Panc1 (cell line): ENCODE data around the gene RGMA. TPM values are rescaled to one million over a fixed set of nuclear protein-coding genes. Genes with fewer than 3 reads are reported as not detected.

ENCODE experiments used
- ATAC-seq: fragments of 200-7000 bp; cut with Tn5 transposase; 2 replicates; pipeline ENCODE4 v1.9.1; 2020; ENCODE audit warnings: mild to moderate bottlenecking, moderate library complexity
- BruUV-seq: library from RNA; stranded (reverse); fragments of 400-500 nt; replicated peaks from 2 replicates; lab custom pipeline; 2021; lab: Mats Ljungman, UMichigan
- CTCF ChIA-PET: fragments of 300-600 bp; sonication (Branson Sonifier 250); formaldehyde crosslinking; loops from one replicate; lab custom pipeline; 2022; ENCODE audit warnings: antibody characterized with exemption; lab: Charles Lee
- POLR2A ChIA-PET: fragments of 300-600 bp; sonication (Branson Sonifier 250); formaldehyde crosslinking; loops from one replicate; lab custom pipeline; 2022; ENCODE audit warnings: antibody characterized with exemption; lab: Charles Lee
- DNase-seq: peaks from one replicate; pipeline ENCODE4 v3.0.0-alpha.2; 2010; ENCODE audit warnings: low read depth, low spot score
- H3K27ac ChIP-seq: 2 replicates; pipeline ENCODE4 v1.5.1; 2011; ENCODE audit warnings: mild to moderate bottlenecking, low read length, inconsistent platforms
- H3K27me3 ChIP-seq: fragments of 200-500 bp; sonication (Bioruptor generic); 2 replicates; pipeline ENCODE4 v1.6.0; 2014; ENCODE audit warnings: low read length, inconsistent platforms; ENCODE audit not compliant: control insufficient read depth, insufficient read depth
- H3K36me3 ChIP-seq: fragments of 200-500 bp; sonication (Bioruptor generic); 2 replicates; pipeline ENCODE4 v1.5.1; 2014; ENCODE audit warnings: inconsistent platforms, mild to moderate bottlenecking, low read length, moderate library complexity; ENCODE audit not compliant: control insufficient read depth, insufficient read depth
- H3K4me1 ChIP-seq: 2 replicates; pipeline ENCODE4 v1.5.1; 2011; ENCODE audit warnings: inconsistent platforms, mild to moderate bottlenecking, low read length, moderate library complexity; ENCODE audit not compliant: control insufficient read depth, insufficient read depth
- H3K4me3 ChIP-seq, 2 experiments: 2 replicates each; pipeline ENCODE4 v1.5.1; 2011 to 2012; ENCODE audit warnings: low read depth in 2 of 2, low read length in 2 of 2, mild to moderate bottlenecking in 2 of 2, inconsistent platforms in 1 of 2, moderate library complexity in 1 of 2
- H3K9me3 ChIP-seq: fragments of 200-500 bp; sonication (Bioruptor generic); 2 replicates; pipeline ENCODE4 v1.5.1; 2014; ENCODE audit warnings: low read depth, mild to moderate bottlenecking, inconsistent platforms, low read length, moderate library complexity; ENCODE audit not compliant: control insufficient read depth, insufficient read depth
- CTCF ChIP-seq: fragments of 450-650 bp; IDR thresholded peaks from 2 replicates; pipeline ENCODE4 v1.5.1; 2017; ENCODE audit warnings: mild to moderate bottlenecking
- POLR2AphosphoS5 ChIP-seq: IDR thresholded peaks from 2 replicates; pipeline ENCODE4 v1.6.1; 2012; ENCODE audit warnings: mild to moderate bottlenecking, low read depth, low read length, moderate library complexity
- SIN3A ChIP-seq: IDR thresholded peaks from 2 replicates; pipeline ENCODE4 v1.6.1; 2012; ENCODE audit warnings: low read depth, mild to moderate bottlenecking, low read length, moderate library complexity, borderline replicate concordance; ENCODE audit not compliant: insufficient read depth
- TCF7L2 ChIP-seq: IDR thresholded peaks from 2 replicates; pipeline ENCODE4 v1.6.1; 2011; ENCODE audit warnings: mild to moderate bottlenecking, low read depth, low read length, inconsistent platforms
- in situ Hi-C: cut with HindIII; loops from 2 replicates; pipeline ENCODE4 v1.10.0; 2016; ENCODE audit warnings: low sequenced_read_pairs, low pct_unique_long_range_greater_than_20kb
- intact Hi-C: fragments of 100-400 bp; cut with micrococcal nuclease; formaldehyde crosslinking; loops from one replicate; pipeline ENCODE4 v1.10.0; 2022; ENCODE audit not compliant: unreplicated experiment
- total RNA-seq: library from RNA; stranded (reverse); gene quantifications from one replicate; pipeline ENCODE4 v1.2.1, GENCODE V29; 2021; ENCODE audit not compliant: unreplicated experiment
- TF ChIP-seq, protein P1 (sequence below), 2 experiments: IDR thresholded peaks; 2 replicates each; pipeline ENCODE4 v1.6.1; 2011 to 2012; ENCODE audit warnings: low read depth in 2 of 2, control low read depth in 1 of 2, low read length in 1 of 2, mild to moderate bottlenecking in 1 of 2, moderate library complexity in 1 of 2; ENCODE audit not compliant: insufficient read depth in 1 of 2

RGMA gene
- total RNA-seq, 1 experiment from 2014 or later: 0.62 TPM

DNA sequence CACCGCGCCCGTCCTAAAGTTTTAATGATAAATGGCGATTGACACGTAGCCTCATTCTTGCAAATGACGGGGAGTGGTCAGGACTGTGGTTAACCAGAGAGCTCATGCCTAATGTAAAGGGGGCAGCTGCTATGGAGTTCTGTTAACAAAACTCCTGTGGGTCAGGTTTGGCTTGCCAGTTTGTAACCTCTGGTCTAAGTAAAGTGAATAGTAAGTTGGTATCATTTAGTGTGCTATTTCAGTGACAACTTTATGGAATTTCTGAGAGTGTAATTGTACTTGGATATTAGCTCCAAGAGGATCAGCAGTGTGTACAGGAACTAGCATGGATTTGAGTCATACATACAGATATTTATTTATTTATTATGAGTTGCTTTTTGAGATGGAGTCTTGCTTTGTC is 87.9 kb downstream of the RGMA start:
- Histone ChIP-seq H3K27me3 (no peaks in the 10 kb centered on the region), H3K4me3 (no peak overlapping the region), H3K27ac (no peak overlapping the region), H3K36me3 (peaks cover 74% of the 10 kb centered on the region), H3K9me3 (no peaks in the 10 kb centered on the region), H3K4me1 (no peaks in the 10 kb centered on the region)
- TF ChIP-seq CTCF (no peak), TCF7L2 (no peak), POLR2AphosphoS5 (no peak), SIN3A (no peak)
- TF ChIP-seq, protein P1, sequence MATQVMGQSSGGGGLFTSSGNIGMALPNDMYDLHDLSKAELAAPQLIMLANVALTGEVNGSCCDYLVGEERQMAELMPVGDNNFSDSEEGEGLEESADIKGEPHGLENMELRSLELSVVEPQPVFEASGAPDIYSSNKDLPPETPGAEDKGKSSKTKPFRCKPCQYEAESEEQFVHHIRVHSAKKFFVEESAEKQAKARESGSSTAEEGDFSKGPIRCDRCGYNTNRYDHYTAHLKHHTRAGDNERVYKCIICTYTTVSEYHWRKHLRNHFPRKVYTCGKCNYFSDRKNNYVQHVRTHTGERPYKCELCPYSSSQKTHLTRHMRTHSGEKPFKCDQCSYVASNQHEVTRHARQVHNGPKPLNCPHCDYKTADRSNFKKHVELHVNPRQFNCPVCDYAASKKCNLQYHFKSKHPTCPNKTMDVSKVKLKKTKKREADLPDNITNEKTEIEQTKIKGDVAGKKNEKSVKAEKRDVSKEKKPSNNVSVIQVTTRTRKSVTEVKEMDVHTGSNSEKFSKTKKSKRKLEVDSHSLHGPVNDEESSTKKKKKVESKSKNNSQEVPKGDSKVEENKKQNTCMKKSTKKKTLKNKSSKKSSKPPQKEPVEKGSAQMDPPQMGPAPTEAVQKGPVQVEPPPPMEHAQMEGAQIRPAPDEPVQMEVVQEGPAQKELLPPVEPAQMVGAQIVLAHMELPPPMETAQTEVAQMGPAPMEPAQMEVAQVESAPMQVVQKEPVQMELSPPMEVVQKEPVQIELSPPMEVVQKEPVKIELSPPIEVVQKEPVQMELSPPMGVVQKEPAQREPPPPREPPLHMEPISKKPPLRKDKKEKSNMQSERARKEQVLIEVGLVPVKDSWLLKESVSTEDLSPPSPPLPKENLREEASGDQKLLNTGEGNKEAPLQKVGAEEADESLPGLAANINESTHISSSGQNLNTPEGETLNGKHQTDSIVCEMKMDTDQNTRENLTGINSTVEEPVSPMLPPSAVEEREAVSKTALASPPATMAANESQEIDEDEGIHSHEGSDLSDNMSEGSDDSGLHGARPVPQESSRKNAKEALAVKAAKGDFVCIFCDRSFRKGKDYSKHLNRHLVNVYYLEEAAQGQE (IDR thresholded peaks at IDR 0.05; ENCODE audit: insufficient read depth in 1 of 2, low read depth in 2 of 2, low read length in 1 of 2): no peak
- CTCF ChIA-PET: no interaction called here
- BruUV-seq: no TSS peak
- DNase-seq: no peak
- intact Hi-C loops: no loop called here
- ATAC-seq: no peak
- POLR2A ChIA-PET: no interaction called here
- in situ Hi-C loops: no loop called here

GRCh38 chr15:92997821-92998220 is 91.2 kb downstream of the RGMA start:
- Histone ChIP-seq H3K27me3 (no peaks in the 10 kb centered on the region), H3K36me3 (peaks cover 74% of the 10 kb centered on the region), H3K27ac (no peak overlapping the region), H3K9me3 (no peaks in the 10 kb centered on the region), H3K4me1 (no peaks in the 10 kb centered on the region), H3K4me3 (no peak overlapping the region)
- DNase-seq: no peak
- no peak for ATAC-seq
- in situ Hi-C loops (no loop called here), intact Hi-C loops (no loop called here)
- ChIA-PET CTCF (no interaction called here), POLR2A (no interaction called here)
- no TSS peak for BruUV-seq
- TF ChIP-seq, protein P1 (IDR thresholded peaks at IDR 0.05; ENCODE audit: insufficient read depth in 1 of 2, low read depth in 2 of 2, low read length in 1 of 2): no peak
- TF ChIP-seq CTCF (no peak), POLR2AphosphoS5 (no peak), SIN3A (no peak), TCF7L2 (no peak)
